Measurements from ENCODE around the gene SYNE2.

The SYNE2 gene

GRCh38 chr14:63963439-63963838 lies 110.6 kb downstream of the SYNE2 start:
- DNase-seq (ENCODE audit: low spot score), result no peak

- DNase-seq (ENCODE audit: low spot score), result no peak
These were observed 111.3 kb downstream of the SYNE2 start for GRCh38 chr14:63964113-63964512.

- no peak for DNase-seq (ENCODE audit: low spot score)
These were observed 113.6 kb downstream of the SYNE2 start for GRCh38 chr14:63966407-63966806.

GRCh38 chr14:63972323-63972932 lies 119.6 kb downstream of the SYNE2 start:
- DNase-seq (ENCODE audit: low spot score), result no peak

- DNase-seq (ENCODE audit: low spot score), result no peak
These were observed 121.4 kb downstream of the SYNE2 start for GRCh38 chr14:63974176-63974575.

GRCh38 chr14:63981569-63981968 lies 128.8 kb downstream of the SYNE2 start:
- no peak for DNase-seq (ENCODE audit: low spot score)

- DNase-seq (ENCODE audit: low spot score), result no peak
These were observed 129.4 kb downstream of the SYNE2 start for GRCh38 chr14:63982156-63982555.

- no peak for DNase-seq (ENCODE audit: low spot score)
These were observed 129.8 kb downstream of the SYNE2 start for GRCh38 chr14:63982629-63983028.

- DNase-seq (ENCODE audit: low spot score), result no peak
These were observed 134.2 kb downstream of the SYNE2 start for GRCh38 chr14:63986789-63987533.

- no peak for DNase-seq (ENCODE audit: low spot score)
These were observed 135.8 kb downstream of the SYNE2 start for GRCh38 chr14:63988579-63988978.

GRCh38 chr14:63991833-63992232 lies 139.0 kb downstream of the SYNE2 start:
- peak; percentile 27 for DNase-seq (ENCODE audit: low spot score)

- no peak for DNase-seq (ENCODE audit: low spot score)
These were observed 140.1 kb downstream of the SYNE2 start for GRCh38 chr14:63992858-63993257.

GRCh38 chr14:63993992-63994391 lies 141.2 kb downstream of the SYNE2 start:
- no peak for DNase-seq (ENCODE audit: low spot score)

- no peak for DNase-seq (ENCODE audit: low spot score)
These were observed 142.5 kb downstream of the SYNE2 start for GRCh38 chr14:63995285-63995684.

- no peak for DNase-seq (ENCODE audit: low spot score)
These were observed 143.2 kb downstream of the SYNE2 start for GRCh38 chr14:63996016-63996415.

- no peak for DNase-seq (ENCODE audit: low spot score)
These were observed 143.9 kb downstream of the SYNE2 start for GRCh38 chr14:63996625-63997220.

GRCh38 chr14:64000749-64001148 lies 147.9 kb downstream of the SYNE2 start:
- no peak for DNase-seq (ENCODE audit: low spot score)

- DNase-seq (ENCODE audit: low spot score), result no peak
These were observed 153.0 kb downstream of the SYNE2 start for GRCh38 chr14:64005822-64006221.

- DNase-seq (ENCODE audit: low spot score), result no peak
These were observed 155.2 kb downstream of the SYNE2 start for GRCh38 chr14:64008016-64008415.

- no peak for DNase-seq (ENCODE audit: low spot score)
These were observed 159.2 kb downstream of the SYNE2 start for GRCh38 chr14:64012003-64012402.

GRCh38 chr14:64012720-64013119 lies 159.9 kb downstream of the SYNE2 start:
- DNase-seq (ENCODE audit: low spot score), result no peak

- no peak for DNase-seq (ENCODE audit: low spot score)
These were observed 172.7 kb downstream of the SYNE2 start for GRCh38 chr14:64025479-64025878.

- DNase-seq (ENCODE audit: low spot score), result no peak
These were observed 173.8 kb downstream of the SYNE2 start for GRCh38 chr14:64026600-64026999.
